ENCODE results near the gene GLRA2.

Gene GLRA2

GRCh38 chrX:14777525-14777924 lies 248.2 kb downstream of the GLRA2 start:
- no peak for TF ChIP-seq CTCF (conservative IDR thresholded peaks at IDR 0.05; ENCODE audit: low read depth, low read length)
- peak; percentile 44 for DNase-seq (ENCODE audit: low read depth)
- H3K4me3 ChIP-seq (ENCODE audit: low read depth, low read length), result no peak overlapping the region

DNA sequence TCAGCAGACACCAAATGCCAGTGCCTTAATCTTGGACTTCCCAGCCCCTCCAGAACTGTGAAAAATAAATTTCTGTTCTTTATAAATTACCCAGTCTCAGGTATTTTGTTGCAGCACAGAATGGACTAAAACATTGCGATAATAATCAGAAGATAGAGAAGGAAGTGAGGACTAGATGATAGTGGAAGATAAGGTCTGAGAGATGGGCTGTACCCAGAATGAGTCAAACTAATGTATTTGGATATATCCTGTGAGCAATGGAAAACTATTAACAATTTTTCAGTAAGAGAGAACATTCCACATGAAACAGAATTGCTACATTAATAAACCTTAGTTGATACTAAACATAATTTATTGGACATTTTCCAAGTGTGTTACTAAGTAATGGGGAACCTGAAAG lies 250.2 kb downstream of the GLRA2 start:
- TF ChIP-seq CTCF (conservative IDR thresholded peaks at IDR 0.05; ENCODE audit: low read depth, low read length), result no peak
- H3K4me3 ChIP-seq (ENCODE audit: low read depth, low read length), result no peak overlapping the region
- no peak for DNase-seq (ENCODE audit: low read depth)

Measured in choroid plexus epithelial cell (primary cell).